GM21786 (cell line): ENCODE measurements around the gene ZNF595.
"Not testable (repeated sequence)": the region's sequence is repeated elsewhere in the genome, so short reads cannot be mapped to it uniquely, and the experiment has no call there.

Experiments
- ATAC-seq: cut with Tn5 transposase; IDR thresholded peaks from one replicate; pipeline ENCODE4 v1.9.1; 2021; ENCODE audit not compliant: unreplicated experiment

ZNF595 gene

GRCh38 chr4:52804-53479, at the start of gene ZNF595:
ZNF595 (plus strand) TSS chr4:53321; CDS start chr4:53489, 168 bp downstream.
- peak; percentile 67 for ATAC-seq

- ATAC-seq = not testable (repeated sequence)
Measured at GRCh38 chr4:9937-10870, 42.9 kb upstream of the ZNF595 start.

- not testable (repeated sequence) for ATAC-seq
Measured at GRCh38 chr4:11095-11815, 41.9 kb upstream of the ZNF595 start.

GRCh38 chr4:11816-12417, 41.2 kb upstream of the ZNF595 start:
- ATAC-seq = peak; percentile 96

- ATAC-seq = not testable (repeated sequence)
Measured at GRCh38 chr4:18128-18527, 35.0 kb upstream of the ZNF595 start.

- not testable (repeated sequence) for ATAC-seq
Measured at GRCh38 chr4:18589-18988, 34.5 kb upstream of the ZNF595 start.

GRCh38 chr4:22882-23281, 30.2 kb upstream of the ZNF595 start:
- not testable (repeated sequence) for ATAC-seq

GRCh38 chr4:24359-24758, 28.8 kb upstream of the ZNF595 start:
- ATAC-seq = not testable (repeated sequence)

- ATAC-seq = not testable (repeated sequence)
Measured at GRCh38 chr4:27501-27900, 25.6 kb upstream of the ZNF595 start.

- ATAC-seq = not testable (repeated sequence)
Measured at GRCh38 chr4:28767-29542, 24.2 kb upstream of the ZNF595 start.

GRCh38 chr4:33314-33713, 19.8 kb upstream of the ZNF595 start:
- not testable (repeated sequence) for ATAC-seq

- not testable (repeated sequence) for ATAC-seq
Measured at GRCh38 chr4:36559-37415, 16.3 kb upstream of the ZNF595 start.

- not testable (repeated sequence) for ATAC-seq
Measured at GRCh38 chr4:38202-38601, 14.9 kb upstream of the ZNF595 start.

GRCh38 chr4:43375-43774, 9.7 kb upstream of the ZNF595 start:
- not testable (repeated sequence) for ATAC-seq

GRCh38 chr4:51253-51652, 1.9 kb upstream of the ZNF595 start:
- ATAC-seq = not testable (repeated sequence)

GRCh38 chr4:51655-52277, 1.4 kb upstream of the ZNF595 start:
- peak; percentile 42 for ATAC-seq

GRCh38 chr4:53521-53920, 400 bp downstream of the ZNF595 start:
- ATAC-seq = not testable (repeated sequence)

GRCh38 chr4:64733-65132, 11.6 kb downstream of the ZNF595 start:
- ATAC-seq = not testable (repeated sequence)

GRCh38 chr4:71830-72229, 18.7 kb downstream of the ZNF595 start:
- ATAC-seq = no peak
